GM12872 (cell line): ENCODE data around the gene GABBR1.

ENCODE experiments used
- TF ChIP-seq, protein P1 (sequence below): IDR thresholded peaks from 3 replicates; pipeline ENCODE4 v1.5.1; 2011; ENCODE audit warnings: low read depth, mild to moderate bottlenecking, low read length, moderate library complexity; ENCODE audit not compliant: insufficient read depth

GABBR1 gene

GRCh38 chr6:29528300-29528931 is 104.6 kb downstream of the GABBR1 start:
- TF ChIP-seq, protein P1, sequence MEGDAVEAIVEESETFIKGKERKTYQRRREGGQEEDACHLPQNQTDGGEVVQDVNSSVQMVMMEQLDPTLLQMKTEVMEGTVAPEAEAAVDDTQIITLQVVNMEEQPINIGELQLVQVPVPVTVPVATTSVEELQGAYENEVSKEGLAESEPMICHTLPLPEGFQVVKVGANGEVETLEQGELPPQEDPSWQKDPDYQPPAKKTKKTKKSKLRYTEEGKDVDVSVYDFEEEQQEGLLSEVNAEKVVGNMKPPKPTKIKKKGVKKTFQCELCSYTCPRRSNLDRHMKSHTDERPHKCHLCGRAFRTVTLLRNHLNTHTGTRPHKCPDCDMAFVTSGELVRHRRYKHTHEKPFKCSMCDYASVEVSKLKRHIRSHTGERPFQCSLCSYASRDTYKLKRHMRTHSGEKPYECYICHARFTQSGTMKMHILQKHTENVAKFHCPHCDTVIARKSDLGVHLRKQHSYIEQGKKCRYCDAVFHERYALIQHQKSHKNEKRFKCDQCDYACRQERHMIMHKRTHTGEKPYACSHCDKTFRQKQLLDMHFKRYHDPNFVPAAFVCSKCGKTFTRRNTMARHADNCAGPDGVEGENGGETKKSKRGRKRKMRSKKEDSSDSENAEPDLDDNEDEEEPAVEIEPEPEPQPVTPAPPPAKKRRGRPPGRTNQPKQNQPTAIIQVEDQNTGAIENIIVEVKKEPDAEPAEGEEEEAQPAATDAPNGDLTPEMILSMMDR: no peak

- TF ChIP-seq, protein P1: no peak
Measured at GRCh38 chr6:29527564-29527963, 105.4 kb downstream of the GABBR1 start.

- TF ChIP-seq, protein P1: no peak
Measured at GRCh38 chr6:29527126-29527525, 105.9 kb downstream of the GABBR1 start.

- TF ChIP-seq, protein P1: no peak
Measured at GRCh38 chr6:29525311-29525639, 107.7 kb downstream of the GABBR1 start.

- TF ChIP-seq, protein P1: no peak
Measured at GRCh38 chr6:29524444-29525310, 108.3 kb downstream of the GABBR1 start.

DNA sequence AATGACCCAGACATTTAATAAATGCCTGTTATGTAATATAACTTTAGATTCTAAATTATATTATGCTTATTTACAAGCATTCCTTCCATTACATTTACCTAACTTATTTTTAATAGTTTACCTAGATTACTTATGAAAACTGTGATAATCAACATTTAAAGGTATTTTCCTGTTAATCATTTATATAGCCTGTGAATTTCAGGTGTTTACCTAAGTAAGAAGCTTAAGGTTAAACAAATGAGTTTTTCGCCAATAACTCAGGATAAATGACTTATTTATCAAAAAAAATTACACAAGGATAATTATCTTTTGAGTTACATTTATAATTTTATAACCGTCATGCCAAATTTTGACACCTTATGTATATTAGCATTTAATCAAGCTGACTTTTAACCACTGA is 108.9 kb downstream of the GABBR1 start:
- TF ChIP-seq, protein P1: no peak

GRCh38 chr6:29522227-29522626 is 110.8 kb downstream of the GABBR1 start:
- TF ChIP-seq, protein P1: no peak
